Measurements from ENCODE around the gene SNX2. TPM values are rescaled to one million over a fixed set of nuclear protein-coding genes. Genes with fewer than 3 reads are reported as not detected.

SNX2 gene
- total and polyA plus RNA-seq, 9 of the 15 experiments (the other 6 are each of a cell fraction or from before 2014, with no cell fraction given): 35.2 to 86.0 (median 58.1) TPM

DNA sequence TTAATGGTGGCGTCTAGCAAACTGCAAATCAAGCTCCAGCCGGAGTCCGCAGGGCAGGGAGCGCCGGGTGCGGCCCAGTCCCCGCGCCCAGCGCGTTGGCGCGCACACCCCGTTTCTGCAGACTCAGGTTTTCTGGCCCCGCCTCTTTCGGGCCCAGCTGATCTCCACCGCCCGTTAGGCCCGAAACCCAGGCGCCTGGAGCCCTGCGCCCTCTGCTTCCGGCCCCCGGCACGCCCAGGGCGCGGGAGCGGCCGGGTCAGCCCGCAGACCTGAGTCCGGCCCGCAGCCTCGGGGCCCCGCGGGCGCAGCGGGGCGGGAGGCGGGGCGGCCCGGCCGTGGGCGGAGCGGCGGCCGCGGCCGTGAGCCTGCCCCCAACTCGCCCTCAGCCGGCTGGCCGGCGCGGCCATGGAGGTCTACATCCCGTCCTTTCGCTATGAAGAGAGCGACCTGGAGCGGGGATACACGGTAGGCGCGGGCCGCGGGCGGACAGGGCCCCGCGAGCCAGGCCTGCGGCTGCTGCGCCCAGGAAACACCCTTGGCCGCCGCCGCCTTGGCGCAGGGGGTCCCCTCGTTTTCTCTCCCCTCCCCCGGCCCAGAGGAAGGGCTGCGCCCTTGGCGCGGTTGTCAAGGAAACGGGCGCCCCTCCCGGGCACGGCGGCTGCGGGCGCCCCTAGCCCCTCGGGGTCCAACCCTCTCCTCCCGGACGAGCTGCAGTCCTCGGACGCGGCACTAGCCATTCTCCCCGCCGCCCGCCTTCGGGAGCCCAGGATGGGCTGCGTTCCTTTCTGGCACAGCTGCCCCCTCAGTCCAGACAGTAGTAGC, 70.6 kb downstream of the SNX2 start, which contains the start of gene SNX24 (continued):
- TF ChIP-seq, protein P1, sequence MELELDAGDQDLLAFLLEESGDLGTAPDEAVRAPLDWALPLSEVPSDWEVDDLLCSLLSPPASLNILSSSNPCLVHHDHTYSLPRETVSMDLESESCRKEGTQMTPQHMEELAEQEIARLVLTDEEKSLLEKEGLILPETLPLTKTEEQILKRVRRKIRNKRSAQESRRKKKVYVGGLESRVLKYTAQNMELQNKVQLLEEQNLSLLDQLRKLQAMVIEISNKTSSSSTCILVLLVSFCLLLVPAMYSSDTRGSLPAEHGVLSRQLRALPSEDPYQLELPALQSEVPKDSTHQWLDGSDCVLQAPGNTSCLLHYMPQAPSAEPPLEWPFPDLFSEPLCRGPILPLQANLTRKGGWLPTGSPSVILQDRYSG (tag; conservative IDR thresholded peaks at IDR 0.05; ENCODE audit: low read depth): no peak
- TF ChIP-seq TGIF2 (CRISPR knock-in tag; IDR thresholded peaks at IDR 0.05) (no peak), SMARCA4 (IDR thresholded peaks at IDR 0.05) (no peak), RBM39 (optimal IDR thresholded peaks at IDR 0.05; ENCODE audit: low read depth, low read length) (no peak), FUS (optimal IDR thresholded peaks at IDR 0.05; ENCODE audit: low read depth, low read length) (no peak), RB1 (IDR thresholded peaks at IDR 0.05; ENCODE audit: low read depth) (peak; percentile 71), NONO (IDR thresholded peaks at IDR 0.05; ENCODE audit: low read depth in 2 of 2, low read length in 1 of 2) (peak in 1 of 2 experiments; percentile 91; a peak in 1 of 4 replicates), KDM1A (IDR thresholded peaks at IDR 0.05) (no peak), MTA2 (IDR thresholded peaks at IDR 0.05; ENCODE audit: low read depth) (no peak)
- TF ChIP-seq, protein P2, sequence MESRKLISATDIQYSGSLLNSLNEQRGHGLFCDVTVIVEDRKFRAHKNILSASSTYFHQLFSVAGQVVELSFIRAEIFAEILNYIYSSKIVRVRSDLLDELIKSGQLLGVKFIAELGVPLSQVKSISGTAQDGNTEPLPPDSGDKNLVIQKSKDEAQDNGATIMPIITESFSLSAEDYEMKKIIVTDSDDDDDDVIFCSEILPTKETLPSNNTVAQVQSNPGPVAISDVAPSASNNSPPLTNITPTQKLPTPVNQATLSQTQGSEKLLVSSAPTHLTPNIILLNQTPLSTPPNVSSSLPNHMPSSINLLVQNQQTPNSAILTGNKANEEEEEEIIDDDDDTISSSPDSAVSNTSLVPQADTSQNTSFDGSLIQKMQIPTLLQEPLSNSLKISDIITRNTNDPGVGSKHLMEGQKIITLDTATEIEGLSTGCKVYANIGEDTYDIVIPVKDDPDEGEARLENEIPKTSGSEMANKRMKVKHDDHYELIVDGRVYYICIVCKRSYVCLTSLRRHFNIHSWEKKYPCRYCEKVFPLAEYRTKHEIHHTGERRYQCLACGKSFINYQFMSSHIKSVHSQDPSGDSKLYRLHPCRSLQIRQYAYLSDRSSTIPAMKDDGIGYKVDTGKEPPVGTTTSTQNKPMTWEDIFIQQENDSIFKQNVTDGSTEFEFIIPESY (CRISPR knock-in tag; IDR thresholded peaks at IDR 0.05): peak; percentile 22; the same call in 1 of the 2 replicates
- TF ChIP-seq, protein P3, sequence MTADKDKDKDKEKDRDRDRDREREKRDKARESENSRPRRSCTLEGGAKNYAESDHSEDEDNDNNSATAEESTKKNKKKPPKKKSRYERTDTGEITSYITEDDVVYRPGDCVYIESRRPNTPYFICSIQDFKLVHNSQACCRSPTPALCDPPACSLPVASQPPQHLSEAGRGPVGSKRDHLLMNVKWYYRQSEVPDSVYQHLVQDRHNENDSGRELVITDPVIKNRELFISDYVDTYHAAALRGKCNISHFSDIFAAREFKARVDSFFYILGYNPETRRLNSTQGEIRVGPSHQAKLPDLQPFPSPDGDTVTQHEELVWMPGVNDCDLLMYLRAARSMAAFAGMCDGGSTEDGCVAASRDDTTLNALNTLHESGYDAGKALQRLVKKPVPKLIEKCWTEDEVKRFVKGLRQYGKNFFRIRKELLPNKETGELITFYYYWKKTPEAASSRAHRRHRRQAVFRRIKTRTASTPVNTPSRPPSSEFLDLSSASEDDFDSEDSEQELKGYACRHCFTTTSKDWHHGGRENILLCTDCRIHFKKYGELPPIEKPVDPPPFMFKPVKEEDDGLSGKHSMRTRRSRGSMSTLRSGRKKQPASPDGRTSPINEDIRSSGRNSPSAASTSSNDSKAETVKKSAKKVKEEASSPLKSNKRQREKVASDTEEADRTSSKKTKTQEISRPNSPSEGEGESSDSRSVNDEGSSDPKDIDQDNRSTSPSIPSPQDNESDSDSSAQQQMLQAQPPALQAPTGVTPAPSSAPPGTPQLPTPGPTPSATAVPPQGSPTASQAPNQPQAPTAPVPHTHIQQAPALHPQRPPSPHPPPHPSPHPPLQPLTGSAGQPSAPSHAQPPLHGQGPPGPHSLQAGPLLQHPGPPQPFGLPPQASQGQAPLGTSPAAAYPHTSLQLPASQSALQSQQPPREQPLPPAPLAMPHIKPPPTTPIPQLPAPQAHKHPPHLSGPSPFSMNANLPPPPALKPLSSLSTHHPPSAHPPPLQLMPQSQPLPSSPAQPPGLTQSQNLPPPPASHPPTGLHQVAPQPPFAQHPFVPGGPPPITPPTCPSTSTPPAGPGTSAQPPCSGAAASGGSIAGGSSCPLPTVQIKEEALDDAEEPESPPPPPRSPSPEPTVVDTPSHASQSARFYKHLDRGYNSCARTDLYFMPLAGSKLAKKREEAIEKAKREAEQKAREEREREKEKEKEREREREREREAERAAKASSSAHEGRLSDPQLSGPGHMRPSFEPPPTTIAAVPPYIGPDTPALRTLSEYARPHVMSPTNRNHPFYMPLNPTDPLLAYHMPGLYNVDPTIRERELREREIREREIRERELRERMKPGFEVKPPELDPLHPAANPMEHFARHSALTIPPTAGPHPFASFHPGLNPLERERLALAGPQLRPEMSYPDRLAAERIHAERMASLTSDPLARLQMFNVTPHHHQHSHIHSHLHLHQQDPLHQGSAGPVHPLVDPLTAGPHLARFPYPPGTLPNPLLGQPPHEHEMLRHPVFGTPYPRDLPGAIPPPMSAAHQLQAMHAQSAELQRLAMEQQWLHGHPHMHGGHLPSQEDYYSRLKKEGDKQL (CRISPR knock-in tag; IDR thresholded peaks at IDR 0.05; ENCODE audit: borderline replicate concordance): no peak
- TF ChIP-seq, protein P4, sequence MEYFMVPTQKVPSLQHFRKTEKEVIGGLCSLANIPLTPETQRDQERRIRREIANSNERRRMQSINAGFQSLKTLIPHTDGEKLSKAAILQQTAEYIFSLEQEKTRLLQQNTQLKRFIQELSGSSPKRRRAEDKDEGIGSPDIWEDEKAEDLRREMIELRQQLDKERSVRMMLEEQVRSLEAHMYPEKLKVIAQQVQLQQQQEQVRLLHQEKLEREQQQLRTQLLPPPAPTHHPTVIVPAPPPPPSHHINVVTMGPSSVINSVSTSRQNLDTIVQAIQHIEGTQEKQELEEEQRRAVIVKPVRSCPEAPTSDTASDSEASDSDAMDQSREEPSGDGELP (CRISPR knock-in tag; IDR thresholded peaks at IDR 0.05; ENCODE audit: borderline replicate concordance): peak; percentile 98
- TF ChIP-seq, protein P5, sequence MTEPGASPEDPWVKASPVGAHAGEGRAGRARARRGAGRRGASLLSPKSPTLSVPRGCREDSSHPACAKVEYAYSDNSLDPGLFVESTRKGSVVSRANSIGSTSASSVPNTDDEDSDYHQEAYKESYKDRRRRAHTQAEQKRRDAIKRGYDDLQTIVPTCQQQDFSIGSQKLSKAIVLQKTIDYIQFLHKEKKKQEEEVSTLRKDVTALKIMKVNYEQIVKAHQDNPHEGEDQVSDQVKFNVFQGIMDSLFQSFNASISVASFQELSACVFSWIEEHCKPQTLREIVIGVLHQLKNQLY (CRISPR knock-in tag; conservative IDR thresholded peaks at IDR 0.05): no peak
- TF ChIP-seq, protein P6, sequence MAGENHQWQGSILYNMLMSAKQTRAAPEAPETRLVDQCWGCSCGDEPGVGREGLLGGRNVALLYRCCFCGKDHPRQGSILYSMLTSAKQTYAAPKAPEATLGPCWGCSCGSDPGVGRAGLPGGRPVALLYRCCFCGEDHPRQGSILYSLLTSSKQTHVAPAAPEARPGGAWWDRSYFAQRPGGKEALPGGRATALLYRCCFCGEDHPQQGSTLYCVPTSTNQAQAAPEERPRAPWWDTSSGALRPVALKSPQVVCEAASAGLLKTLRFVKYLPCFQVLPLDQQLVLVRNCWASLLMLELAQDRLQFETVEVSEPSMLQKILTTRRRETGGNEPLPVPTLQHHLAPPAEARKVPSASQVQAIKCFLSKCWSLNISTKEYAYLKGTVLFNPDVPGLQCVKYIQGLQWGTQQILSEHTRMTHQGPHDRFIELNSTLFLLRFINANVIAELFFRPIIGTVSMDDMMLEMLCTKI (IDR thresholded peaks at IDR 0.05; ENCODE audit: partially characterized antibody): no peak

Measured in K562 (cell line).